PC-3 (cell line): ENCODE data around the gene PXDC1.

ENCODE experiments used
- EZH2phosphoT487 ChIP-seq: fragments of 300-600 bp; sonication (generic); IDR thresholded peaks from 2 replicates; pipeline ENCODE4 v1.6.1; 2018; ENCODE audit warnings: mild to moderate bottlenecking, antibody characterized with exemption, low read length, borderline replicate concordance
- TF ChIP-seq, protein P1 (sequence below): fragments of 300-600 bp; sonication (generic); conservative IDR thresholded peaks from 2 replicates; pipeline ENCODE4 v1.5.1; 2017; ENCODE audit warnings: antibody characterized with exemption, low read depth, mild to moderate bottlenecking, low read length

DNA sequence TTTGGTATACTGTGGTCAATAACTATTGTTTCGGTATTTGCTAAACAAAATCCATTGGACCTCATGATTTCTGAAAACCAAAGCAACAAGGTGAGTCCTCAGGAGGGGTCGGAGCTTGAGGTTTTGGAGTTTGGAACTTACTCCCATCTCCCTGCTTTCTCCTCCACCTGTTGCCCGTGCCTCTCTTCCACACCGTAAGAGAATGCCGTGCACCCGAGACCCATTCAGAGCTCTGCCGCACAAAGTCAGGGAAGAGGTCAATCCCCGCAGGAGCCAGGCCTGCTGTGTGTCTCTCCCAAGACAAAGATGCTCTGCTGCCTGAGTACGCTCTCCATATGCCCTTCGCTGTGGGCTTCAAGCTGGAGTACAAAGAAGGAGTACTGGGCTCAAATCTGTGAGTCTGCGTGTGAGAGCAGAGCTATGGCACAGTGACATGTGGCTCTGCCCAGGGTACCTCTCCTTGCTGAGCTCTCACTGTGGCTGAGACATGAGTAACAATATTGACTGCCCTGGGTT, 23.9 kb downstream of the PXDC1 start:
- TF ChIP-seq, protein P1, sequence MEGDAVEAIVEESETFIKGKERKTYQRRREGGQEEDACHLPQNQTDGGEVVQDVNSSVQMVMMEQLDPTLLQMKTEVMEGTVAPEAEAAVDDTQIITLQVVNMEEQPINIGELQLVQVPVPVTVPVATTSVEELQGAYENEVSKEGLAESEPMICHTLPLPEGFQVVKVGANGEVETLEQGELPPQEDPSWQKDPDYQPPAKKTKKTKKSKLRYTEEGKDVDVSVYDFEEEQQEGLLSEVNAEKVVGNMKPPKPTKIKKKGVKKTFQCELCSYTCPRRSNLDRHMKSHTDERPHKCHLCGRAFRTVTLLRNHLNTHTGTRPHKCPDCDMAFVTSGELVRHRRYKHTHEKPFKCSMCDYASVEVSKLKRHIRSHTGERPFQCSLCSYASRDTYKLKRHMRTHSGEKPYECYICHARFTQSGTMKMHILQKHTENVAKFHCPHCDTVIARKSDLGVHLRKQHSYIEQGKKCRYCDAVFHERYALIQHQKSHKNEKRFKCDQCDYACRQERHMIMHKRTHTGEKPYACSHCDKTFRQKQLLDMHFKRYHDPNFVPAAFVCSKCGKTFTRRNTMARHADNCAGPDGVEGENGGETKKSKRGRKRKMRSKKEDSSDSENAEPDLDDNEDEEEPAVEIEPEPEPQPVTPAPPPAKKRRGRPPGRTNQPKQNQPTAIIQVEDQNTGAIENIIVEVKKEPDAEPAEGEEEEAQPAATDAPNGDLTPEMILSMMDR = no peak
- TF ChIP-seq EZH2phosphoT487 = no peak
